Right cardiac atrium (tissue), 5 donors: ENCODE results near the gene TNC. TPM values are rescaled to one million over a fixed set of nuclear protein-coding genes. Genes with fewer than 3 reads are reported as not detected.
A peak's percentile ranks its signal among the peaks of the same experiment; 100 is the strongest.

Experiments
- ATAC-seq, 2 donors: fragments of 200-7000 bp; cut with Tn5 transposase; one replicate each; pipeline versions ENCODE4 v1.8.0 to v1.9.1; 2020; ENCODE audit warnings: moderate library complexity in 2 of 2, mild to moderate bottlenecking in 1 of 2
- DNase-seq, 3 donors: peaks; one replicate each; pipeline ENCODE4 v3.0.0-alpha.2; 2020
- H3K27ac ChIP-seq: one replicate; pipeline ENCODE4 v1.5.1; 2013; ENCODE audit warnings: mild to moderate bottlenecking, low read length, control low read depth, moderate library complexity
- H3K27me3 ChIP-seq: one replicate; pipeline ENCODE4 v1.6.1; 2013; ENCODE audit not compliant: control insufficient read depth, insufficient read depth
- H3K4me1 ChIP-seq: one replicate; pipeline ENCODE4 v1.6.1; 2013; ENCODE audit warnings: low read length; ENCODE audit not compliant: control insufficient read depth, insufficient read depth
- H3K4me3 ChIP-seq: one replicate; pipeline ENCODE4 v1.5.1; 2013; ENCODE audit warnings: low read length, control low read depth
- H3K9me3 ChIP-seq: one replicate; pipeline ENCODE4 v1.6.1; 2013; ENCODE audit warnings: low read length; ENCODE audit not compliant: control insufficient read depth
- WGBS: extraction: QIAGEN DNeasy Blood & Tissue Kit; methylation state at CpG from one replicate; pipeline ENCODE4 v1.1.7; 2013; 5-methylcytosine and 5-hydroxymethylcytosine counted together
- intact Hi-C, 4 donors: fragments of 100-400 bp; cut with DNase I; formaldehyde crosslinking; loops; one replicate each; pipeline versions ENCODE4 v1.11.0 to v1.14.0; 2022 to 2023
- polyA plus RNA-seq: library from polyadenylated mRNA; stranded (reverse); fragments of 200-250 nt; gene quantifications from one replicate; pipeline ENCODE4 v1.2.3, GENCODE V29; 2013
- total RNA-seq, 4 donors: library from RNA; stranded (reverse); fragmentation: NEBNext Ultra II Directional; extraction: Animal tissue kit (Norgen Biotek cat#: 25700); gene quantifications; one replicate each; pipeline ENCODE4 v1.2.1, GENCODE V29; 2021
- donor health status: healthy with polysubstance abuse.
- donor health status: DM: no; HTN: yes; CAD: no.
- donor health status: DM: no; HTN: no; CAD: no.
- donor health status: DM: no; HTN: yes; CAD: no; lungs with severe emphysema.
- donor health status: DM: yes; HTN: yes; CAD: no.

Gene TNC
- total and polyA plus RNA-seq, 5 donors = 2.5 to 34.4 (median 6.9) TPM

DNA sequence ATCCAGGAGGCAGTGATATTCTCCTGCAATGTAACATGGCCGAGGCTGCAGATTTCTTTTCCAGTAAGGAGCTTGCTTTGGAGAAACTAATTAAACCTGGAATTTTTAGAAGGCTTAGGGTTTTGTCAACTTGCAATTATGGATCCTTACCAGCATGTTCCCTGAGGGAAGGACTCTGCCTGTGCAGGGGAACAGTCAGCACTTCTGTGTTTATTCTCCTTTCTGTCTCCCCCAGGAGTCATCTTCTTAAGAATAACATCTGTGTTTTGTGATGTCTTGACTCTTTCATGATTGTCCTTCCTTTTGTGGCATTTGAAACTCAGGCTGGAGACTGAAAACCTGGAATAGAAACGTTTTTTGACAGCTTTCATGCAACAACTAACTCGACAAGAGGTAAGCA, 107.1 kb downstream of the TNC start:
- H3K27me3 ChIP-seq = no peaks in the 10 kb centered on the region
- intact Hi-C loops = loop anchor here (5.0 to 10.0 kb wide), 7 partner anchors 94 to 606 kb away; partner anchors contain the start of gene TEX48 (in 2 of the 4)

DNA sequence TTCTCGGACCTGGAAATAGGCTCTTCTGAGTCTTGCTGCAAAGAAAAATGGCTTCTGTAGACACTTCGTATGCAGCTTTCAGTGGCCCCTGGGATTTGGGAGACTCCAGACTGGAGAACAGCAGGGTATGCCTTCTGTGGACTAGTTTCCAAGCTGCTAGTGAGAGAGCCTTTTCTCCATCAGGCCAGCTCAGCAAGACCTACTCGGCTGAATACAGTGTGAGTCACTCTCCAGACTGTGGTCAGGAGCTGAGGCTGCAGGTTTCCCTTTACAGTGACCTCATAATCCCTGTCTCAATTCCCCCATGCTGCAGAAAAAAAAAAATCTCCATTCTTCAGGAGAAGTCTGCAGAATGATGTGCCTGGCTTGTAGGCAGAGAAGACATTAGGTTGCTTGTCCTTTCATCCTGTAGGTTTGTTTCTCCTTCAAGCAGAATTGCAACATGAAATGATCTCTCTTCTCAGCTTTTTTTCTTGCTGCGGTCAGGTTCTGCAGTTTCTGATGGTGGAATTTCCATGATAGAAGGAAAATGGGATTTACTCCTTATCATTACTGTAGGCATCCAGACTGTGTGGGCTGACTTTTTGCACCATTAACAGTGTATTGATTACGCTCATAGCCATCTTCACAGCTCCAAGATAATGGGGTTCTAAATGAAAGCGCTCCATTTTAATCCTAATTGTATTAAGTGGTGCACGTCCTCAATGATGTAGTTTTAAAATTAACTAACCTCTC, 109.3 kb downstream of the TNC start:
- Histone ChIP-seq H3K4me3 (no peak overlapping the region), H3K4me1 (no peaks in the 10 kb centered on the region), H3K27me3 (no peaks in the 10 kb centered on the region), H3K27ac (no peak overlapping the region), H3K9me3 (no peaks in the 10 kb centered on the region)
- 76% methylated on average over 7 of the region's 7 CpGs for WGBS
- intact Hi-C loops = no loop called here
- ATAC-seq = peak in 1 of 2 donors; percentile 59
- no peak for DNase-seq

More for the DNA sequence above, 107.1 kb downstream of the TNC start:
- Histone ChIP-seq H3K27ac (no peak overlapping the region), H3K9me3 (no peaks in the 10 kb centered on the region), H3K4me3 (no peak overlapping the region), H3K4me1 (no peaks in the 10 kb centered on the region)
- WGBS = 57% methylated on average over 3 of the region's 3 CpGs
- DNase-seq (no peak), ATAC-seq (no peak)

DNA sequence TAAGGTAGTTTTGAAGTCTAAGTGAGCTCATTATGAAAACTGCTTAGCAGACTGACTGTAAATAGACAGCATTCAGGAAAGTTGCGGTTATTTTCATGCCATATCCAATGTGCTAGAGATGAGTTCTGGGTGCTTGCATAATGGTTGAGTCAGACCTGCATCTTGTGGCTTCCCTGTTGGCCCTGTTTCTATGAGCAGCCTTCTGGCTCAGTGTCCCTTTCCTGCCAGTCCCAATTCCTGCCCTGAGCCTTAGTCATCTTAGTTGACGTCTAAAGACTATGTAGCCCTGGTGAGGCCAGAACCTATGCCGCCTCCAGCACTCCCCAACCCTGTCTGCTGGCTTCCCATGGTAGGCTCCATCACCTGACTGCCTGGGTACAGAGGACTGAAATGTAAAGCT, 111.3 kb downstream of the TNC start:
- Histone ChIP-seq H3K9me3 (no peaks in the 10 kb centered on the region), H3K4me3 (no peak overlapping the region), H3K27ac (no peak overlapping the region), H3K4me1 (no peaks in the 10 kb centered on the region), H3K27me3 (no peaks in the 10 kb centered on the region)
- DNase-seq (no peak), ATAC-seq (no peak)
- intact Hi-C loops = no loop called here
- 89% methylated on average over 3 of the region's 3 CpGs for WGBS

DNA sequence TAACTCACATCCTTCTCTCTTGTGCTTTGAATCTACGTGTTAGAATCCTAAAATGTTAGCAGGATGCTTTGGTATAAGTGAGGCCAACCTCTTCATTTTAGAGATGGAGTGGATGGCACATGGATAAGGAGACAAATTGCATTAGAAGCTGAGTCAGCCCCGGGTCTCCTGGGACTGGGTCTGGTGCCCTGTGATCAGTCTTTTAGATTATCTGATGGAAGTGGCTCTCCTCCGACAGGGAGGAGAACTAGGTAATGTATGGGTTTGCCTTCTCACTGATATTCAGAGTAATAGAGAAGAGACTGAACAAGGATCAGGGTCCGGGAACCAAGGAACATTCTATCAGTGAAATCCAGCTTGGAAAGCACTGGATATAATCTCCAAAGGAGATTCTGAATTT, 112.6 kb downstream of the TNC start:
- intact Hi-C loops = no loop called here
- H3K27me3 ChIP-seq = no peaks in the 10 kb centered on the region
- WGBS = 72% methylated on average over 4 of the region's 4 CpGs

DNA sequence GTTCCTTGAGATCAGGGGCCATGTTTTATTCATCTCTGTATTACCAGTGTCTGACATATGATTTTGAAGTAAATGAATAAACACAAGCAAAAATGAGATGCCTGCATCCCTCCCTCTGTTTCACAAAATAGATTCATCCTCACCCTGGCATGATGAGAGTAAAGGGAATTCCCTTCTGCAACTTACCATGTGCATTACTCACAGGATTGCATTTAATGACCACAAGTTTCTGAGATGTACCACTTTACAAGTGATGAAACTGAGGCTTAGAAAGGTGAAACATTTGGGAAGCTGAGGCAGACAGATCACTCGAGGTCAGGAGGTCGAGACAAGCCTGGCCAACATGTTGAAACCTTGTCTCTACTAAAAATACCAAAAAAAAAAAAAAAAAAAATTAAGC, 113.4 kb downstream of the TNC start:
- intact Hi-C loops = no loop called here
- Histone ChIP-seq H3K4me3 (no peak overlapping the region), H3K27me3 (no peaks in the 10 kb centered on the region), H3K4me1 (no peaks in the 10 kb centered on the region), H3K9me3 (no peaks in the 10 kb centered on the region), H3K27ac (no peak overlapping the region)
- no peak for ATAC-seq
- no peak for DNase-seq
- WGBS = 67% methylated on average over 2 of the region's 2 CpGs

More for the DNA sequence above, 112.6 kb downstream of the TNC start:
- no peak overlapping the region for H3K27ac ChIP-seq
- DNase-seq (no peak), ATAC-seq (no peak)
- no peak overlapping the region for H3K4me3 ChIP-seq
- no peaks in the 10 kb centered on the region for H3K4me1 ChIP-seq
- H3K9me3 ChIP-seq = no peaks in the 10 kb centered on the region

DNA sequence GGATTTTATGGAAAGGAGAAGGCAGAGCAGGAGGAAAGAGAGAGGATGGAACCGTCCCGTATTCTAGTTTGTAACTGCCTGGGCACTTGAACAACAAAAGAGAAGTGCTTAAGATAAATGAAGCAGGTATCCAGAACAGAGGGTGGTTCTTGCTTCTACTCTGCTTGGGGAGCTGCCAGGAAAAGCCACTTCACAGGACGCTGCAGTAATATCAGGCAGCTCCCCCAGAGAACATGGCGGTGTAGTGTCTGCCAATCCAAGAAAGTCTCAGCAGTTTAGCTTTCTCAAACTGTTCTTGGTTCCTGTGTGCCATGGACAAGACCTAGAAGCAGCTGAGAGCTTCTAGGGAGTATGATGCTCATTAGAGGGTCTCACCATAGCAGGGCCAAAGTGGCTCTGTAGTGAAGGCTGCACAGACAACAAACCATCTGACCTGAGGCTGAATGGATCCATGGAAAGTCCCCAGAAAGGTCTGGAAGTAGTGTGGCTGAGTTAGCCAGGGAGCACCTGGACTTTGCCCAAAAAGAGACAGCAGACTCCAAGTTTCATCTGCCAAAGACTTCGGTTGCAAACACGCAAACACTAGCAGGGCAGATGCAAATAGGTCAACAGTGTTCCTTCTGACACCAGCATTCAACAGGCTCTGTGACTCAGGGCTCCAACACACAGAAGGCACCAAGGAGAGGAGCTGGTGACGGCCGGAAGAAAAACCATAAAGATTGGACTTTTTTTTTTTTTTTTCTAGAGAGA, 115.4 kb downstream of the TNC start:
- Histone ChIP-seq H3K4me3 (no peak overlapping the region), H3K27me3 (no peaks in the 10 kb centered on the region), H3K4me1 (no peaks in the 10 kb centered on the region), H3K9me3 (no peaks in the 10 kb centered on the region), H3K27ac (no peak overlapping the region)
- intact Hi-C loops = no loop called here
- WGBS = 53% methylated on average over 8 of the region's 8 CpGs
- ATAC-seq (no peak), DNase-seq (no peak)

DNA sequence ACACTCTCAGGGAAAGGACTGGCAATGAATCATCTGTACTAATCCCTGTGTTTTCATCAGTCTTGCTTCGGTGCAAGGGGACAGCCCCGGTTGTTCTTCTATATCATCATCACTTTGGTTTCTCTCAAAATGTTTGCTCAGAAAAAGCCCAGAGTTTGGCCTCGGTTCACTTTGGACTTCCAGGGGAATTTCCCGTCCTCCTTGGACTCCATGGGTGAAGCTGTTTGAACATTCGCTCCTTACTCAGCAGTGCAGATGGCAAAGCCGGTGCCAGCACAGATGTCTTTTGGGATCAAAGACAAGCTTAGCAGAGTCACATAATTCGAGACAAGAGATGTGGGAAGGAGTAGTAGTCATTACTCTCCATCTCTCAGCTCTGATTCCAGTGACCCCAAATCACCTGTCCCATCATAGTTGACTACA, 117.7 kb downstream of the TNC start:
- Histone ChIP-seq H3K27ac (no peak overlapping the region), H3K27me3 (no peaks in the 10 kb centered on the region)
- intact Hi-C loops = no loop called here

DNA sequence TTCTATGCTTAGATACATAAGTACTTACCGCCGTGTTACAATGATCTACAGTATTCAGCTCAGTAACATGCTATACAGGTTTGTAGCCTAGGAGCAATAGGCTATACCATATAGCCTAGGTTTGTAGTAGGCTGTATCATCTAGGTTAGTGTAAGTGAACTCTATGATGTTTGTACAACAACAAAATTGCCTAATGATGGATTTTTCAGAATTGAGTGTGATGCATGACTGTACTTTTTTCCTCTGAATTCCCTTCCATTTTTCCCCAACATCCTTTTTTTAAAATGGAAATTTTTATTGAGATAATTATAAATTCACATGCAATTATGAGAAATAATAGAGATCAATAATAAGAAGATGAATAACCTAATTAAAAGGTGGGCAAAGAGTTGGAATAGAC, 119.6 kb downstream of the TNC start:
- DNase-seq (no peak), ATAC-seq (no peak)
- no peaks in the 10 kb centered on the region for H3K4me1 ChIP-seq
- H3K27me3 ChIP-seq = no peaks in the 10 kb centered on the region
- H3K9me3 ChIP-seq = no peaks in the 10 kb centered on the region
- H3K27ac ChIP-seq = no peak overlapping the region
- intact Hi-C loops = no loop called here
- WGBS = 68% methylated on average over 2 of the region's 2 CpGs
- H3K4me3 ChIP-seq = no peak overlapping the region

More for the DNA sequence above, 117.7 kb downstream of the TNC start:
- DNase-seq (no peak), ATAC-seq (no peak)
- Histone ChIP-seq H3K4me1 (no peaks in the 10 kb centered on the region), H3K4me3 (no peak overlapping the region), H3K9me3 (no peaks in the 10 kb centered on the region)
- 76% methylated on average over 7 of the region's 7 CpGs for WGBS

DNA sequence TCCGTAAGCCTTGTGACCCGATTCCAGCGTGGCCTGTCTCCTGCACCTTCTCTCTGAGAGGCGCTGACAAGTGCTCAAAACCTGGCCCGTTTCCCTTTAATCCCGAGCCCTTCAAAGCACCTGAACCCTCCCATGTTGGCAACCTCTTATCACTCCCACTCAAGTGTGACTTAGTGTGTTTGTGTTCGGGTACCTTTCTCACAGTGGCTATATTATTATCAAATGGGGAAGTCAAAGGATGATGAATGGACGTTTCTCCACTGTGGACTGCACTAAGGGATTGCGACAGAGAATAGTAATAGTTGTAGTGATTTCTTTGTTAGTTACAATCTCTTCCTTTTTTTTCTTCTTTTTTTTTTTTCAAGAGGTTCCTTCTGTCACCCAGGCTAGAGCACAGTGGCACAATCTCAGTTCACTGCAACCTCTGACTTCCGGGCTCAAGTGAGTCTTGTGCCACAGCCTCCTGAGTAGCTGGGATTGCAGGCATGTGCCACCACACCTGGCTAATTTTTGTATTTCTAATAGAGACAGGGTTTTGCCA, 122.2 kb downstream of the TNC start:
- H3K4me1 ChIP-seq = no peaks in the 10 kb centered on the region
- H3K9me3 ChIP-seq = no peaks in the 10 kb centered on the region
- intact Hi-C loops = no loop called here
- no peak for DNase-seq
- peak; percentile 65 to 83 for ATAC-seq
- H3K4me3 ChIP-seq = no peak overlapping the region
- no peaks in the 10 kb centered on the region for H3K27me3 ChIP-seq
- 50% methylated on average over 10 of the region's 10 CpGs for WGBS
- no peak overlapping the region for H3K27ac ChIP-seq

DNA sequence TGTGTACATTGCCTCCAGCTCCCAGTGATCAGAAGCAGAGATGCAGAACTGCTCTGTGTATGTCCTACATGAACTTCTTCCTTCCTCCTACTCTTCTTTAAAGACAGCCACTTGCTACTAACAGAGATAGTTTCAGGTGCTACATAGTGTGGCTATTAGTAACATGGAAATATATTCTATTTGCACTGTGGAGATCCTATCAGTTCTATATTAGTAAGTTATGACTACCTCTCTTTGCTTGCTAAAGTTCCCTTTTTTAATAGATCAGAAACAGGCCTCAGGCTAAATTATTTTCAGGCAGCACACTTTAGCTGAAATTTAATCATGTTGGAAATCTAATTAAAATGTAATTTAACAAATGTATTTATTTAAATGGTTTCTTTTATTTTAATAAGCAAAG, 123.2 kb downstream of the TNC start:
- Histone ChIP-seq H3K9me3 (no peaks in the 10 kb centered on the region), H3K27me3 (no peaks in the 10 kb centered on the region), H3K4me1 (no peaks in the 10 kb centered on the region), H3K27ac (no peak overlapping the region), H3K4me3 (no peak overlapping the region)
- no peak for DNase-seq
- intact Hi-C loops = no loop called here
- ATAC-seq = no peak

DNA sequence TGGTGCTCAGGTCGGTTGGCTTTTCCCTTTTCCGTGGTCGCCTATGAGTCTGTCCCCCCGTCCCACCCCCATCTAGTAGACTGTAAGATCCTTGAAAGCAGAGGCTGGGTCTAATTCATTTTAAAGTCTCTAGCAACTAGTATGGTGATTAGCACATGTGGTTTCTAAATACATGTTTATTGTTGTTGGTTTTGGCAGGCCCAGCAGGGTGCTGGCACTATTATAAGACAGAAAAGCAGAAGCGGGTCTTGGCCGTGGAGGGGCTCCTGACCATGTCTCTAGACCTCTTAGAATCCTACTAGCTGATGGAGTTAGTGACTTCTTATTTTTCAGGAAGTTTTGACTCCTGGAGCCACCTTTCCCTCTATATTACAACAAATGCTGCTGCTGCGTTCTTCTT, 126.1 kb downstream of the TNC start:
- intact Hi-C loops = no loop called here
- no peak for ATAC-seq
- DNase-seq = no peak
- 65% methylated on average over 7 of the region's 7 CpGs for WGBS
- no peaks in the 10 kb centered on the region for H3K27me3 ChIP-seq
- H3K27ac ChIP-seq = no peak overlapping the region
- no peak overlapping the region for H3K4me3 ChIP-seq
- H3K9me3 ChIP-seq = no peaks in the 10 kb centered on the region
- no peaks in the 10 kb centered on the region for H3K4me1 ChIP-seq
